Tibial artery (tissue), 4 donors: ENCODE data around the gene MAGI3.
A peak's percentile ranks its signal among the peaks of the same experiment; 100 is the strongest.

Experiments used
- DNase-seq, 2 donors: peaks; one replicate each; pipeline ENCODE4 v3.0.0-alpha.2; 2019
- H3K27ac ChIP-seq, 2 donors: fragments of 200-600 bp; sonication (generic) in 1 of 2; 1 replicate in 1 of 2; 2 replicates in 1 of 2; pipeline ENCODE4 v1.5.1; 2018 to 2019; ENCODE audit warnings: mild to moderate bottlenecking in 1 of 2
- H3K27me3 ChIP-seq, 2 donors: fragments of 200-600 bp; sonication (generic) in 1 of 2; one replicate each; pipeline versions ENCODE4 v1.5.1 to v1.6.0; 2016 to 2019
- H3K36me3 ChIP-seq, 3 donors: fragments of 200-600 bp; sonication (generic) in 2 of 3; one replicate each; pipeline ENCODE4 v1.5.1; 2016 to 2019; ENCODE audit warnings: mild to moderate bottlenecking in 2 of 3
- H3K4me1 ChIP-seq, 4 donors: fragments of 200-600 bp; sonication (generic) in 2 of 4; 1 replicate in 3 of 4; 2 replicates in 1 of 4; pipeline ENCODE4 v1.5.1; 2016 to 2019
- H3K4me3 ChIP-seq, 2 donors: fragments of 200-600 bp; sonication (generic) in 1 of 2; 1 replicate in 1 of 2; 2 replicates in 1 of 2; pipeline ENCODE4 v1.5.1; 2018 to 2019; ENCODE audit warnings: mild to moderate bottlenecking in 2 of 2
- H3K9me3 ChIP-seq, 3 donors: fragments of 200-600 bp; sonication (generic) in 1 of 3; one replicate each; pipeline ENCODE4 v1.5.1; 2016 to 2019
- intact Hi-C: fragments of 100-400 bp; cut with DNase I; formaldehyde crosslinking; loops from one replicate; pipeline ENCODE4 v1.15.0; 2023; ENCODE audit warnings: low total_unique reads
- TF ChIP-seq, protein P1 (sequence below), 2 experiments: fragments of 200-600 bp in 1 of 2; fragments of 450-650 bp in 1 of 2; IDR thresholded peaks; one replicate each; pipeline ENCODE4 v1.5.1; 2017 to 2019; ENCODE audit warnings: antibody characterized with exemption in 2 of 2, mild to moderate bottlenecking in 1 of 2, moderate library complexity in 1 of 2

Gene MAGI3

DNA sequence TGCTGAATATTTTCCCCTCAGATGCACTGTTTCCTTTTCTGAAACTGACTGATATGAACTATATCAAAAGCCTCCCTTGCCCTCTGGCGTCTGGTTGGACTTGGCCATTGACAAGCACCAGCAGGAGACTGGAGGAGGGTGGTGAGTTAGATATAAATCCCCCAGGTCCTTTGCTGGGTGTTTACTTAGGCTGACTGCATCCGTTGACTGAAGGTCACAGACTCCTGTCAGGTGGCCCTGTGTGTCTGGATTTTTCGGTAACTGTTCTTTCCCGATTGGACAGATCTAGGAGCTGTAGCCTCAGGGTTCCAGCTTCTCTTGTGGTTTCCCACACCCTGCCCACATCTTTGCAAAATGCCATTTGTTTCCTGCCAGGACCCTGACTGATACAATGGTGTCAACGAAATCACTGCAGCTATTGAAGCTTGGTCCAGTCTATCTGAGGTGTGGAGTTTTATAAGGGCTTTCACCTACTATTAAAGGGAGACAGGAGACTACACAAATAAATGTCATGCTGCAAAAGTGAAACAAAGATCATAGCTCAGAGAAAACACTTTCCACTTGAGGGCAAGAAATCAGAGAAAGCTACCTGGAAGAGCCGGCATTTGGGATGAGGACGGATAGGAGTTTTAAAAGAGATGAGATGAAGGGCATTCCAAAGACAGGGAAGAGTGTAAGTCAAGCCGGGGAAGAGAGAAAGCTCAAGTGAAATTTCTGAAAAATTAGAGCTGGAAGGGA is 1.5 kb upstream of the MAGI3 start:
- Histone ChIP-seq H3K9me3 (no peaks in the 10 kb centered on the region), H3K4me1 (peaks cover 0 to 24% (median 9%) of the 10 kb centered on the region in 4 donors), H3K27me3 (no peaks in the 10 kb centered on the region), H3K27ac (peak overlapping the region; percentile 89 to 90), H3K36me3 (no peaks in the 10 kb centered on the region), H3K4me3 (peak overlapping the region; percentile 90 to 94)
- intact Hi-C loops, result no loop called here
- DNase-seq, result no peak
- TF ChIP-seq, protein P1, sequence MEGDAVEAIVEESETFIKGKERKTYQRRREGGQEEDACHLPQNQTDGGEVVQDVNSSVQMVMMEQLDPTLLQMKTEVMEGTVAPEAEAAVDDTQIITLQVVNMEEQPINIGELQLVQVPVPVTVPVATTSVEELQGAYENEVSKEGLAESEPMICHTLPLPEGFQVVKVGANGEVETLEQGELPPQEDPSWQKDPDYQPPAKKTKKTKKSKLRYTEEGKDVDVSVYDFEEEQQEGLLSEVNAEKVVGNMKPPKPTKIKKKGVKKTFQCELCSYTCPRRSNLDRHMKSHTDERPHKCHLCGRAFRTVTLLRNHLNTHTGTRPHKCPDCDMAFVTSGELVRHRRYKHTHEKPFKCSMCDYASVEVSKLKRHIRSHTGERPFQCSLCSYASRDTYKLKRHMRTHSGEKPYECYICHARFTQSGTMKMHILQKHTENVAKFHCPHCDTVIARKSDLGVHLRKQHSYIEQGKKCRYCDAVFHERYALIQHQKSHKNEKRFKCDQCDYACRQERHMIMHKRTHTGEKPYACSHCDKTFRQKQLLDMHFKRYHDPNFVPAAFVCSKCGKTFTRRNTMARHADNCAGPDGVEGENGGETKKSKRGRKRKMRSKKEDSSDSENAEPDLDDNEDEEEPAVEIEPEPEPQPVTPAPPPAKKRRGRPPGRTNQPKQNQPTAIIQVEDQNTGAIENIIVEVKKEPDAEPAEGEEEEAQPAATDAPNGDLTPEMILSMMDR (IDR thresholded peaks at IDR 0.05), result no peak

DNA sequence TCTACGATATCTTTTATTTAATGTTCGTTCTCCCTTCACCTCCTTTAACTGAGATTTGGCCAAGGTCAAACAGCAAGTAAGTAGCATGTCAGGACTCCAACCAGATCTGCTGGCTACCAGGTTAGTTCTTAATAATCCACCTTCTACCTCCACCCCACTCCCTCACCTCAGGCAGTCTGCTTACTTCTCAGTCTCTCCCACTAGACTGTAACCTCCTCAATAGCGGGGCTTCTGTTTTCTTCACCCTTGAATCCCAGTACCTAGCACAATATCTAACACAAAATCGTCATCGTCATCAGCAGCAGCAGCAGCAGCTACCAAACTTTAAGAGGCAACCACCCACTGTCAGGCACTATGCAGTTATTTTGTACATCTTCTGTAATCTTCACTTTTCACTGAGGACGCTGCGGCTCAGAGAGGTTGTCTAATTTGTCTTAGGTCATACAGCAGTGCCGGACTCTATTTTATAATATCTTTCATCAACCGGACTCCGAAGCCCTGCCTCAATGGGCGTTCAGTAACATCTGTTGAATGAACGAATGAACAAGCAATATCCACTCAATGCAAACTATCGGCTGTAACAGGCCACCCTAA is 859 bp upstream of the MAGI3 start:
- no peak for DNase-seq
- TF ChIP-seq, protein P1 (IDR thresholded peaks at IDR 0.05), result no peak
- intact Hi-C loops, result no loop called here
- H3K36me3 ChIP-seq, result no peaks in the 10 kb centered on the region
- H3K4me1 ChIP-seq, result peaks cover 0 to 31% (median 9%) of the 10 kb centered on the region in 4 donors
- no peaks in the 10 kb centered on the region for H3K27me3 ChIP-seq
- peak overlapping the region; percentile 89 to 90 for H3K27ac ChIP-seq
- no peaks in the 10 kb centered on the region for H3K9me3 ChIP-seq
- peak overlapping the region; percentile 90 to 94 for H3K4me3 ChIP-seq

DNA sequence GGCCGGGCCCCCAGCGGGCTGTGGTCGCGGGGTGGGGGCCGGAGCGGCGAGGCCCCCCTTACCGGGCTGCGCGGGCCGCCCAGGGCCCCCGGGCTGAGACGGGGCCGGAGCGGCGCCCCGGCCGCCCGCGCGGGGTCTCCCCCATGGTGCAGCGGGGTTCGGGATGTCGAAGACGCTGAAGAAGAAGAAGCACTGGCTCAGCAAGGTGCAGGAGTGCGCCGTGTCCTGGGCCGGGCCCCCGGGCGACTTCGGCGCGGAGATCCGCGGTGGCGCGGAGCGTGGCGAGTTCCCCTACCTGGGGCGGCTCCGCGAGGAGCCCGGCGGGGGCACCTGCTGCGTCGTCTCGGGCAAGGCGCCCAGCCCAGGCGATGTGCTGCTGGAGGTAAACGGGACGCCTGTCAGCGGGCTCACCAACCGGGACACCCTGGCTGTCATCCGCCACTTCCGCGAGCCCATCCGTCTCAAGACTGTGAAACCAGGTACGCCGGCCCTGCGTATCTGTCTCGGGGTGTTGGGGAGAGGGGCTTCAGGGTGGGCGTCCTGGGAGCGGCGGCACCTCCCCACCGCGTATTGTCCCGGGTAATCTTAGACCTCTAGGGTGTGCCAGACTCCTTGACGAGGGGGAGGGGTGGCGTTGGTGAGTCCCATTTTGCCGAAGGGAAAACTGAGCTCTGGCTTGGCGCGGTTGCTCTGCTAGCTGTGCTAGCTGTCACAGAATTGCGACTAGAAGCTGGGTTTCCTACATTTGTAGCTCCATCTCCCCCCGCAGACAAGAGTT is 745 bp downstream of the MAGI3 start:
- Histone ChIP-seq H3K4me1 (peaks cover 0 to 34% (median 9%) of the 10 kb centered on the region in 4 donors), H3K9me3 (no peaks in the 10 kb centered on the region), H3K4me3 (peak overlapping the region; percentile 90 to 94), H3K27me3 (no peaks in the 10 kb centered on the region), H3K27ac (peak overlapping the region; percentile 89 to 90), H3K36me3 (no peaks in the 10 kb centered on the region)
- TF ChIP-seq, protein P1 (IDR thresholded peaks at IDR 0.05), result no peak
- peak; percentile 41 to 74 for DNase-seq
- intact Hi-C loops, result no loop called here

DNA sequence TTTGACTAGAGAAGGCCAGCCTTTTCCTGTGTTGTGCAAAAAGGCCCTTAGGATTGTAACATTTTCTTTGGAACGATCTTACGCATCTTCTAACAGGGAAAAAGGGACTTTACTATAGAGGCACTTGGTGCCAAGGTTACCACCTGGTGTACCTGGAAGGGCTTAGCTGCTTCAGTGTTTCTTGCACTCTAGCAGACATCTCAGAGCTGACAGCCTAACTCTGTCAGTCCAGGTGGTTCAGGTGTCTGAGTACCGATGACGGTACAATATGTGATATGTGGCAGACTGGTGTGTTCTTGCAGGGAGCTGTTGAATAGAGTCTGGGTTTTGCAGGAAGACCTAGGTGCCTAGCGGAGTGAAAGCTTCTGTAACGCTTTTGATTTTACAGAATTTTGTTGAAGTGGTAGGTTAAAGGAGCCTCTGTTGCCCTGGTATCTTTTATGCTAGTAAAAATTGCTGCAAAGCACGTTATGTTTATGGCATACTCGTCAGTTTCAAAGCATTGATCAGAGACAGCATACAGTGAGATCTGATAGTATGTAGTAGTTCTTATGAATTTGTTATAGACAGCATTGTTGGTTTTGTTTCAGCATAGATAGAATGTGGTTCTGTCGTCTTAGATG is 1.4 kb downstream of the MAGI3 start:
- Histone ChIP-seq H3K36me3 (no peaks in the 10 kb centered on the region), H3K4me1 (peaks cover 0 to 34% (median 9%) of the 10 kb centered on the region in 4 donors), H3K27ac (peak overlapping the region; percentile 89 to 90), H3K4me3 (peak overlapping the region; percentile 90 to 94), H3K27me3 (no peaks in the 10 kb centered on the region), H3K9me3 (no peaks in the 10 kb centered on the region)
- no peak for DNase-seq
- intact Hi-C loops, result no loop called here
- TF ChIP-seq, protein P1 (IDR thresholded peaks at IDR 0.05), result no peak

DNA sequence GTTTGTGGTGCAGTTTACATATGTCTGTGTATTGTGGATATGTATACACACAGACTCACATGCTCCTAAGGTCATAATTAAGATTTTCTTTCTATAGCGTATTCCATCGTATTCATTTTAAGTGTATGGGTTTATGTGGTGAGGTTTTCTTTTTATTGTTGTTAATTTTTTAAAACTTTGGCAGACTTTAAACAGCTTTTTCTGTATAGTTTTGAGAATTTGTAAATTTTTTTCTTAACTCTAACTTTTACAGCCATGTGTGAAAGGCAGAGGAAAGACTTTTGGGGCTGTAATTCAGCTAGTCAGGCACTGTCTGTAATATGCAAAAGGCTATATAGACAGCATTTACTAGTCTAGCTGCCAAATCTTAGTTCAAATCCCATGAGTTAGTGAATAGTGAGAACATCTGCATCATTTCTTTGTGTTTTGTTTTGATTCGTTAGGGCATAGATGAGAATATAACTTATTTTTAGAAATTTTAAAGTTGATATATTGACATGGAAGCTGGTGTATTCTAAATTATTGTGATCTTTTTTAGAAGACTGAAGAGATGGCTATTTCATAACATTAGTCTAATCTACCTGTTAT is 2.3 kb downstream of the MAGI3 start:
- DNase-seq, result no peak
- Histone ChIP-seq H3K9me3 (no peaks in the 10 kb centered on the region), H3K4me3 (peak overlapping the region; percentile 90 to 94), H3K27me3 (no peaks in the 10 kb centered on the region), H3K4me1 (peaks cover 0 to 34% (median 9%) of the 10 kb centered on the region in 4 donors), H3K36me3 (no peaks in the 10 kb centered on the region), H3K27ac (peak overlapping the region in 1 of 2 donors; percentile 89)
- TF ChIP-seq, protein P1 (IDR thresholded peaks at IDR 0.05), result no peak
- intact Hi-C loops, result no loop called here
